HL-60/S4 (cell line): ENCODE measurements around the gene MARK2.
"Not testable (repeated sequence)": the region's sequence is repeated elsewhere in the genome, so short reads cannot be mapped to it uniquely, and the experiment has no call there.

Source experiments
- in situ Hi-C: fragments of 300-500 bp; cut with MboI; formaldehyde crosslinking; loops from 2 replicates; pipeline ENCODE4 v1.14.3; 2022; ENCODE audit warnings: low sequenced_read_pairs

MARK2 gene

GRCh38 chr11:63851364-63851763 is 12.5 kb downstream of the MARK2 start:
- in situ Hi-C loops, result no loop called here

- in situ Hi-C loops, result no loop called here
Observed at GRCh38 chr11:63853476-63853875, 14.6 kb downstream of the MARK2 start.

- in situ Hi-C loops, result no loop called here
Observed at GRCh38 chr11:63854696-63855095, 15.8 kb downstream of the MARK2 start.

- in situ Hi-C loops, result no loop called here
Observed at GRCh38 chr11:63855975-63856374, 17.1 kb downstream of the MARK2 start.

- in situ Hi-C loops, result no loop called here
Observed at GRCh38 chr11:63858628-63859550, 20.0 kb downstream of the MARK2 start.

- in situ Hi-C loops, result no loop called here
Observed at GRCh38 chr11:63862923-63863322, 24.0 kb downstream of the MARK2 start.

GRCh38 chr11:63863620-63864019 is 24.7 kb downstream of the MARK2 start:
- in situ Hi-C loops, result not testable (repeated sequence)

- in situ Hi-C loops, result no loop called here
Observed at GRCh38 chr11:63866211-63866610, 27.3 kb downstream of the MARK2 start.

GRCh38 chr11:63867511-63867910 is 28.6 kb downstream of the MARK2 start:
- in situ Hi-C loops, result no loop called here

GRCh38 chr11:63868399-63869064 is 29.6 kb downstream of the MARK2 start:
- in situ Hi-C loops, result no loop called here

GRCh38 chr11:63869171-63869591 is 30.3 kb downstream of the MARK2 start:
- in situ Hi-C loops, result no loop called here

- in situ Hi-C loops, result no loop called here
Observed at GRCh38 chr11:63869683-63870082, 30.8 kb downstream of the MARK2 start.

GRCh38 chr11:63870351-63871140 is 31.6 kb downstream of the MARK2 start:
- in situ Hi-C loops, result no loop called here

- in situ Hi-C loops, result no loop called here
Observed at GRCh38 chr11:63871962-63872799, 33.3 kb downstream of the MARK2 start.

GRCh38 chr11:63872800-63873197 is 33.9 kb downstream of the MARK2 start:
- in situ Hi-C loops, result no loop called here

- in situ Hi-C loops, result no loop called here
Observed at GRCh38 chr11:63873311-63873710, 34.4 kb downstream of the MARK2 start.

- in situ Hi-C loops, result no loop called here
Observed at GRCh38 chr11:63874511-63874910, 35.6 kb downstream of the MARK2 start.

- in situ Hi-C loops, result no loop called here
Observed at GRCh38 chr11:63875506-63876065, 36.7 kb downstream of the MARK2 start.

- in situ Hi-C loops, result no loop called here
Observed at GRCh38 chr11:63876616-63877015, 37.7 kb downstream of the MARK2 start.

- in situ Hi-C loops, result no loop called here
Observed at GRCh38 chr11:63877658-63878241, 38.8 kb downstream of the MARK2 start.
